Measurements from ENCODE around the gene DPT. TPM values are rescaled to one million over a fixed set of nuclear protein-coding genes. Genes with fewer than 3 reads are reported as not detected.

DPT gene
- total RNA-seq, 3 donors from 2014 or later, result not detected

DNA sequence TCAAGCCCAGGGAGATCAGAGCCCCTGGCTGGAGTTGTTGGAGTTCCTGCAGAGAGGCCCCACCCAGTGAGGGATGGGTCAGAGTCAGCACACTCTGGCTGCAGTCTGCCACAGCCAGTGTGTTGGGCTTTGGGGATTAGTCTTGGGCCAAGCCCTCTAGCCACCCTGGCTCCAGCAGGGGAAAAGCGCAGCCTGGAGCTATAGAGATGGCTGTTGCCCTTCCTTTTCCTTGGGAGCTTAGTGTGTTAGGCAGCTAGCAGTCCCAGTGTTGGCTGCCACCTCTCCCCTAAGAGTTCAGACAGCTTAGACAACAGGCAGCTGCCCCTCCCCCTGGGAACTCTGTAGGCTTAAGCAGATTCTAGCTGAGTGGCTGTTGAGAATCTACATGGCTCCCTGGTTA lies 45.1 kb downstream of the DPT start:
- DNase-seq, result no peak
- H3K9me3 Mint-ChIP-seq, result peaks cover 11% of the 10 kb centered on the region
- peaks cover 16% of the 10 kb centered on the region for H3K27me3 Mint-ChIP-seq (ENCODE audit: low read depth)
- no peaks in the 10 kb centered on the region for H3K4me1 Mint-ChIP-seq (ENCODE audit: low read depth)
- no peak for ATAC-seq
- H3K36me3 Mint-ChIP-seq (ENCODE audit: insufficient read depth), result no peaks in the 10 kb centered on the region
- H3K4me3 Mint-ChIP-seq, result no peak overlapping the region

DNA sequence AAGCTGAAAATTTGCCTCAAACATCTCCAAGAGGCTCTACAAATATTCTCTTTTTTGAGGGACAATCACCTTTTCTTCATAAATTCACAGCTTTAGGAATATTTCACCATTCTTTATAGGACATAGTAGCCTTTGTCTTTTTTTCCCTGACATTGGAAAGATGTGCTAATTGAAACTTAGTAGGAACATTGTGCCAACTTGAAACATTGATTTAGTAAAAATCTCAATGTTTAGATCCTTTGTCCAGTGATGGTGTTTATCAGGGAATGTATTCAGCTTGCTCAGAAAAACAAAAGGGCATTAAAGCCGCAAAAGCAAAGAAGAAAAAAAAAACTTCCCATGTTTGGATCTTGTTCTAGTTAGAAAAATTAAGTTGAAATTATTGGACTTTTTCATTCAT lies 52.1 kb downstream of the DPT start:
- Mint-ChIP-seq H3K27me3 (ENCODE audit: low read depth) (peaks cover 5% of the 10 kb centered on the region), H3K9me3 (peaks cover 9% of the 10 kb centered on the region), H3K4me1 (ENCODE audit: low read depth) (no peaks in the 10 kb centered on the region), H3K4me3 (no peak overlapping the region), H3K36me3 (ENCODE audit: insufficient read depth) (no peaks in the 10 kb centered on the region)
- DNase-seq, result no peak
- no peak for ATAC-seq

DNA sequence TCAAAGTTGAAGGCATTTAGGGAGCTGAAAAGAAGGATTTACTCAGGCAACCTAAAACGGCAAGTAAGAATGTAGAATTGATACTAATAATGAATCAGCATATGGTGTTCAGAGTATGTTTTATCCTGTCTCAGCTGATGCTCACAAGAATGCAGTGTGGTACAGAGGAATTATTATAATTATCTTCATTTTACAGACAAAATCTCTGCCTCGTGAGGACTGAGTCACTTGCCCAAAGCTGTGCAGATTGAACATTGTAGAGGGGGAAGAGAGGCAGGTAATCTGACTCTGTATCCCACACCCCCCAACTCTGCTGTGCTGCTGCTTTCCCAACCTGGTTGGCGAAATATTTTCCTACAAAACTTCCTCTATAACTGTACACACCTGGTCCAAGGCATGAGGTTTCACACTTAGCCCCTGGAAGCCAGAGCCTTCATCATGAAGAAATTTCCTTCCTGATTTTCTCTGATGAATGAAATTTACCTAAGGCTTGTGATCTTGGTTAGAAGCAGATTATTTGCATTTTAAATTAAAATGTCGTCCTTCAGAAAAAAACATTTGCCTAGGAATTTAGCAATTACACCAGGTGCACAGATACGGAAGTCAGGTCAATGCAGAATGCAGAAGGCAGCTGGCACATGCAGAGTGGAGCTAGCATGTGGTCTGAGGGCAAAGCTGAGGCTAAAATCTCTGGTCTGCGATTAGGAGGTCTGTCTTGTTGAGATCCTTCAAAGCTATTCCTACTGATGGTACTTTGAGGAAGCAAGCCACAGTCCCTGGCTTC lies 52.8 kb downstream of the DPT start:
- Mint-ChIP-seq H3K36me3 (ENCODE audit: insufficient read depth) (no peaks in the 10 kb centered on the region), H3K4me3 (no peak overlapping the region), H3K9me3 (peaks cover 6% of the 10 kb centered on the region), H3K27me3 (ENCODE audit: low read depth) (peaks cover 1% of the 10 kb centered on the region), H3K4me1 (ENCODE audit: low read depth) (no peaks in the 10 kb centered on the region)
- no peak for ATAC-seq
- no peak for DNase-seq

DNA sequence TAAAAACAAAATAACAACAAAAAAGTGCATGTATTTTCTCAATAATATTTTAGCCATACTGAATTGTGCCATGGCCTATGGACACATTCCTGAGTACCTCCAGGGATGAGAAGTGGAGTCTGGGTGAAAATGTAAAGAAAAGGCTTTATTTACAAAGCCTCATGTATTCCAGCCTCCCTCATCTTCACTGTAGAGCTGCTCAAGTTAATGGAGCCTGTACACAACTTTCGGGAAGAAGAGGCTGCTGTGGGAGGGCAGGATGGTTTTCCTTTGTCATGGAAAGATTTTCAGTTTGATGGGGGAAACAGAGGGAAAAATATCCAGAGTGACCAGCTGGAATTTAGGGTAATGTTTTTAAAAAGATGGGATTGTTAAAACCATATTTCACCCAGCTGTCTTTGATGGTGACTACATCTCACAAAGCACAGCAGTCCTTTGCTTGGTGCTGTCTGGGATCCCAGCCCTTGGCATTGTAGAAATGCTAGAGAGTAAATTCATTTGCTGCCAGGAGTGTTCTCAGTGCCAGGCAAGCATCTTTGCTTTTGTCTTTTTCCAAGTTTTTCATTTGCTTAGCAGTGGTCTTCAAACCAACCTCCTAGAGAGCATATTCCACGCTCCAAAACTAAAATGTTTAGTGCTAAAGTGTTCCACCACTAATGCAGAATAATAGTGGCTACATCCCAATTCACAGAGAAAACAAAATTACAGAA lies 54.9 kb downstream of the DPT start:
- no peak overlapping the region for H3K4me3 Mint-ChIP-seq
- H3K36me3 Mint-ChIP-seq (ENCODE audit: insufficient read depth), result no peaks in the 10 kb centered on the region
- peaks cover 8% of the 10 kb centered on the region for H3K9me3 Mint-ChIP-seq
- ATAC-seq (no peak), DNase-seq (no peak)
- no peaks in the 10 kb centered on the region for H3K4me1 Mint-ChIP-seq (ENCODE audit: low read depth)
- H3K27me3 Mint-ChIP-seq (ENCODE audit: low read depth), result no peaks in the 10 kb centered on the region

DNA sequence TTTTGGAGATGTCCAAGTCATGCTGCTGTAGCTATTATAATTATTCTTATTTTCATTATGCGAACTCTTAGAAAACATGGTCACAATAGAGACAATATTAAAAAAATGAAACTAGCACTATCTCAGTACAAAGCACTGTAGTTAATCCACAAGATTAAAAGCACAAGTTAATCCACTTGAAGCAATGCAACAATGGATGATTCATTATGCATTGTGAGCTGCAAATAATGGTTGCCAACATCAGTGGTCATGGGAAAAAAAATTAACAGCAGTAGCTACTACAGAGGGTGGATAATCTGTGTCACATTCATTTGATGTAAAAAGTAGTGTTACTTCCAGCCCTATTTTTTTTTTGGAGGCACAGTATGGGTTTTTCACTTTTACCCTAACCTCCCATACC lies 56.7 kb downstream of the DPT start:
- H3K9me3 Mint-ChIP-seq, result peaks cover 8% of the 10 kb centered on the region
- no peak overlapping the region for H3K4me3 Mint-ChIP-seq
- no peak for DNase-seq
- H3K36me3 Mint-ChIP-seq (ENCODE audit: insufficient read depth), result no peaks in the 10 kb centered on the region
- no peaks in the 10 kb centered on the region for H3K27me3 Mint-ChIP-seq (ENCODE audit: low read depth)
- H3K4me1 Mint-ChIP-seq (ENCODE audit: low read depth), result no peaks in the 10 kb centered on the region
- no peak for ATAC-seq

DNA sequence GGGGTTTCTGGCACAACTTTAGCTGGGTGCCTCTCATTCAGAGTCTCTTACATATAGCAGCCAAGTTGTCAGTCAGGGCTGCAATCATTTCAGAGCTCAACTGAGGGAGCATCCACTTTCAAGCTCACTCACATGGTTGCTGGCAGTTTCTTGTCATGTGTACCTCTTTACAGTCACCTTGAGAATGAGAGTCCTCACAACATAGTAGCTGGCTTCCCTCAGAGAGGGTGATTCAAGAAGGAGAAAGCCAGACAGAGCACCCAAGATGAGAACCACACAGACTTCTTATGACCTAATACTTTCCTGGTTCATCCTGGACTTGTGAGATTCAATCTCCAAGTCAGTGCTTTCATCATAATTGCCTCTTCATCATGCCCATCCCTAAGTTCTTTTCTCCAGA lies 57.2 kb downstream of the DPT start:
- Mint-ChIP-seq H3K36me3 (ENCODE audit: insufficient read depth) (no peaks in the 10 kb centered on the region), H3K4me1 (ENCODE audit: low read depth) (no peaks in the 10 kb centered on the region), H3K4me3 (no peak overlapping the region), H3K9me3 (peaks cover 8% of the 10 kb centered on the region), H3K27me3 (ENCODE audit: low read depth) (no peaks in the 10 kb centered on the region)
- DNase-seq (no peak), ATAC-seq (peak in 1 of 2 donors; percentile 25)

DNA sequence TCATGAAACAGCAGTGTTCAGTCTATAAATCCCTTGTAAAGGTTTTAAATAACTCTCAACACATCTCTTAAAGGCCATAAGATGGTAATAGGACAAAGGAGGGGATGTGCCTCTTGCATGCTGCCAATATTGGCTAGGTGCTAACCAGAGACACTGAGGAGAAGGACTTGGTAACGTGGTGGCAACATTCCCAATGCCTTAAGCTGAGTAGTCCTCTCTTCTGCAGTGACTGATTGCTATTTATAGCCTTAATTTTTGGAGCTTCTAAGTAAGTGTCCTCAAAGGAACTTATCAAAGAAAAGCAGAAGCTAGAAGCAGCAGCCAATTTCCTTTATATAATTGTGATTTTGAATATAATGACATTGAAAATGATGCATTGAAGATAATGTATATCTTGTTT lies 63.0 kb downstream of the DPT start:
- Mint-ChIP-seq H3K9me3 (peaks cover 2% of the 10 kb centered on the region), H3K27me3 (ENCODE audit: low read depth) (no peaks in the 10 kb centered on the region), H3K36me3 (ENCODE audit: insufficient read depth) (no peaks in the 10 kb centered on the region), H3K4me1 (ENCODE audit: low read depth) (no peaks in the 10 kb centered on the region), H3K4me3 (no peak overlapping the region)
- ATAC-seq (no peak), DNase-seq (no peak)

DNA sequence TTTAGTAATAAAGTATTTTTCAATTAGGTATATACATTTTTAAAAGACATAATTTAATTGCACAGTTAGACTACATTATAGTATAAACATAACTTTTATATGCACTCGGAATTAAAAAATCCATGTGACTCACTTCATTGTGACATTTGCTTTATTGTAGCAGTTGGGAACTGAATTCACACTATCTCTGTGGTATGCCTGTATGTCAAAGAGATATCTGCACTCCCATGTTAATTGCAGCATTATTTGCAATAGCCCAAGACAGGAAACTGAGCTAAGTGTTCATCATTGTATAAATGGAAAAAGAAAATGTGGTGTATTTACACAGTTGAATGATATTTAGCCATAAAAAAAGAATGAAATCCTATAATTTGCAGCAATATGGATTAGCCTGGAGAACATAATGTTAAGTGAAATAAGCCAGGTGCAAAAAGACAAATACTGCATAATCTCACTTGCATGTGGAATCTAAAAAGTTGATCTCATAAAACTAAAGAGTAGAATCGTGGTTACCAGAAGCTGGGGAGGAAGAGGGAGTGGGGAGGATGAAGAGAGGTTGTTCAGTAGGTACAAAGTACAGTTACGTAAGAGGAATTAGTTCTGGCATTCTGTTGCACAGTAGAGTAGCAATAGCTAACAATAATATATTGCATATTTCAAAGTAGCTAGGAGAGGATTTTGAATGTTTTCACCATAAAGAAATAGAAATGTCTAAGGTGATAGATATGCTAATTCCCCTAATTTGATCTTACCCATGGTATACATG lies 64.8 kb downstream of the DPT start:
- ATAC-seq (no peak), DNase-seq (no peak)
- Mint-ChIP-seq H3K27me3 (ENCODE audit: low read depth) (no peaks in the 10 kb centered on the region), H3K9me3 (no peaks in the 10 kb centered on the region), H3K4me1 (ENCODE audit: low read depth) (no peaks in the 10 kb centered on the region), H3K36me3 (ENCODE audit: insufficient read depth) (no peaks in the 10 kb centered on the region), H3K4me3 (no peak overlapping the region)

DNA sequence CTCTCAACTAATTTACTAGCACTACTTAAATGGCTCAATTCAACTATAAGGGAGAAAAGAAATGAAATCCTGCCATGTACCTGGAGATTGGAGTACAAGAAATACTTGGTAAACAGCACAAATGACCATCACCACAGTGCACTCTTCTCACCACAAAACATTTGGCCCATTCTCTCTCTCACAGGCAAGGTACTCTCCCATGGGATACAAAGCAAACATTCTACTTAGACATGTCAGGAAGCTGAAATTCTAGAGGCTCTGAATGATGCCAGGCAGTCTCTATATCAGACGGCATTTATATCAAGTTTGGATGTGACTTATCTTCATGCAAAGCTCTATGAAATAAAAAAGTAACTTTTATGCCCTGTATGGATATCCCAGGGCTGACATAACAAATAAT lies 72.5 kb downstream of the DPT start:
- no peaks in the 10 kb centered on the region for H3K27me3 Mint-ChIP-seq (ENCODE audit: low read depth)
- no peak overlapping the region for H3K4me3 Mint-ChIP-seq
- H3K36me3 Mint-ChIP-seq (ENCODE audit: insufficient read depth), result no peaks in the 10 kb centered on the region
- DNase-seq, result no peak
- H3K9me3 Mint-ChIP-seq, result no peaks in the 10 kb centered on the region
- no peaks in the 10 kb centered on the region for H3K4me1 Mint-ChIP-seq (ENCODE audit: low read depth)
- ATAC-seq, result no peak

DNA sequence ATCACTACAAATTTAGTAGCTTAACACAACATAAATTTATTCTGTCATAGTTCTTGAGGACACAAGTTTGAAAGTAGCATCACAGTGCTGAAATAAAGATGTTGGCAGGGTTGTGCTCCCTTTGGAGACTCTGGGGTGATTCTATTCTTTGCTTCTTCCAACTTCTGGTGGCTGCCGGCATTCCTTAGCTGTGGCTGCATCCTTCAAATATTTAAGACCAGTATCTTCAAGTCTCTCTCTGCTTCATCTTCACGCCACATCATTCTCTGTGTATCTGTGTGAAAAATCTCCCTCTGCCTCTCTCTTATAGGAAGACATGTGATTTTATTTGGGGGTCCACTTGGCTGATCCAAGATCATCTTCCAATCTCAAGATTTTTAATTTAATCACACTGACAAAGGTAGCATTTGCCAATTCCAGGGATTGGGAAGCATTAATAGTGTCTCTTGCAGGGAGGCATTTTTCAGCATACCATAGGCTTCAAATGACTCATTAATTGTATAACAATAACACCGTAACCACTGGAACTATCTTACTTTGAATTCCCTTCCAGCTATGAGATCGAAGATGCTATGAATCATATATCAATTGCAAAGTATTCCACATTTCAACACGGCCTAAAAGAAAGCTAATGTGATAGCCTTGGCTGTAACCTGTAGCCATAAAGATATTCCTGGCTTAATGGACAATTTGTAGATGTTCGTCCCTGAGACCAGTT lies 74.6 kb downstream of the DPT start:
- Mint-ChIP-seq H3K27me3 (ENCODE audit: low read depth) (no peaks in the 10 kb centered on the region), H3K9me3 (no peaks in the 10 kb centered on the region), H3K4me3 (no peak overlapping the region), H3K4me1 (ENCODE audit: low read depth) (no peaks in the 10 kb centered on the region), H3K36me3 (ENCODE audit: insufficient read depth) (no peaks in the 10 kb centered on the region)
- DNase-seq, result no peak
- ATAC-seq, result no peak

DNA sequence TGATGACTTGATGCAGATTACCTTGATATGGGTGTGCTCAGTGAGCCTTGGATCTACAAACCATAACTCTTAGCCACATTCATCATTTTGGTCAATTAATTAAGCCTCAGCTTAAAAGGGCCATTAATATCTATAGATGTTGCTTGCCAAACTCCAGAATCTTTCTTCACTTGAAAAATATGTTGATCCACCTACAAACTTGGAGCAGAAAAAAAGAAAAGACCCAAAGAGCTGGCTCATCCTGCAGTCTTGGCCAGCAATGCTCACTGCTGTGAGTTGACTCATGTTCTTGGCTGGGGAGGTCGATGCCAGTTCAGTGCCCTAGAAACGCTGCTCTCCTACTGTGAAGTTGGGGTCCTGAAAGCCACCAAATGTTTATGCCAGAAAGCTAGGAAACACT lies 75.4 kb downstream of the DPT start:
- H3K27me3 Mint-ChIP-seq (ENCODE audit: low read depth), result no peaks in the 10 kb centered on the region
- H3K4me3 Mint-ChIP-seq, result no peak overlapping the region
- DNase-seq (no peak), ATAC-seq (no peak)
- no peaks in the 10 kb centered on the region for H3K4me1 Mint-ChIP-seq (ENCODE audit: low read depth)
- H3K36me3 Mint-ChIP-seq (ENCODE audit: insufficient read depth), result no peaks in the 10 kb centered on the region
- H3K9me3 Mint-ChIP-seq, result no peaks in the 10 kb centered on the region

DNA sequence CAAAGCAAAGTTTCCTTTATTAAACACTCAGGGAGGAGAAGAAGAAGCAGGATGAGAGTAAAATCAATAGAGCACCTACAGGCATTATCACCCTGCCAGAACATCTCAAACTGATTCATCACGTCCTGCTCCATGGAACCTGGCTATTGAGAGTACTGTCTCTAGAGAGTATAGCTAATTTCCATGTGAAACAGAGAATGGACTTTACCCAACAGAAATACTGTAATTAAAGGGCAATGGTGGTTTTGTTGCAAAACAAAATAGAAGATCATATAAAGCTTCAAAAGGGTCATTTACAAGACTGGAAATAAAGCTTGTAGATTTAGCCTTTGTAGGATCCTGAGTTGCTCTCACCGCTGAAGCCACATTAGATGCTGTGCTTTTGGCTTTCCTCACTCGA lies 83.3 kb downstream of the DPT start:
- Mint-ChIP-seq H3K27me3 (ENCODE audit: low read depth) (no peaks in the 10 kb centered on the region), H3K4me1 (ENCODE audit: low read depth) (no peaks in the 10 kb centered on the region), H3K36me3 (ENCODE audit: insufficient read depth) (no peaks in the 10 kb centered on the region), H3K4me3 (no peak overlapping the region), H3K9me3 (no peaks in the 10 kb centered on the region)
- DNase-seq (no peak), ATAC-seq (no peak)

All from activated T-cell treated with anti-CD3 and anti-CD28 coated beads, Interleukin-2, amount 50 U/mL, for 4 hours (primary cell).